ENCODE data around the gene MTOR.

The MTOR gene

DNA sequence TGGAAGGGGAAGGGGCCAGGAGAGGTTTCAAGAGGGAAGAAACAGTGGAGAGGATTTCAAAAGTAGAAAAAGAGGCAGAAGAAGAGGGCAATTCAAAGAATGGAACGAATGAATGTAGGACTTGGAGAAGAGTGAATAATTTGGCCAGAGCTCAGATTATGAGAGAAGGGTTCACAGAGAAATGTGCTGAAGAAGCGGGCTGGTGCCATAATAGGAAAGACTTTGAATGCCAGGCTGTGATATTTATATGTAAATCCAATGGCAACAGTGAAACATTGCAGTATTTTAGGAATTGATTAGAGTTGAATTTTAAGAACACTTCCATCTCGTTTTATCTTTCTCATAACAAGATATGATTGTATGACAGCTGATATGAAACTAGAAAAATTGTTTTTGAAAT, 109.2 kb downstream of the MTOR start:
- in situ Hi-C loops (cut with MboI; ENCODE audit: low sequenced_read_pairs): no loop called here

- in situ Hi-C loops (cut with MboI; ENCODE audit: low sequenced_read_pairs): no loop called here
These were observed 109.6 kb downstream of the MTOR start for GRCh38 chr1:11152755-11153154.

DNA sequence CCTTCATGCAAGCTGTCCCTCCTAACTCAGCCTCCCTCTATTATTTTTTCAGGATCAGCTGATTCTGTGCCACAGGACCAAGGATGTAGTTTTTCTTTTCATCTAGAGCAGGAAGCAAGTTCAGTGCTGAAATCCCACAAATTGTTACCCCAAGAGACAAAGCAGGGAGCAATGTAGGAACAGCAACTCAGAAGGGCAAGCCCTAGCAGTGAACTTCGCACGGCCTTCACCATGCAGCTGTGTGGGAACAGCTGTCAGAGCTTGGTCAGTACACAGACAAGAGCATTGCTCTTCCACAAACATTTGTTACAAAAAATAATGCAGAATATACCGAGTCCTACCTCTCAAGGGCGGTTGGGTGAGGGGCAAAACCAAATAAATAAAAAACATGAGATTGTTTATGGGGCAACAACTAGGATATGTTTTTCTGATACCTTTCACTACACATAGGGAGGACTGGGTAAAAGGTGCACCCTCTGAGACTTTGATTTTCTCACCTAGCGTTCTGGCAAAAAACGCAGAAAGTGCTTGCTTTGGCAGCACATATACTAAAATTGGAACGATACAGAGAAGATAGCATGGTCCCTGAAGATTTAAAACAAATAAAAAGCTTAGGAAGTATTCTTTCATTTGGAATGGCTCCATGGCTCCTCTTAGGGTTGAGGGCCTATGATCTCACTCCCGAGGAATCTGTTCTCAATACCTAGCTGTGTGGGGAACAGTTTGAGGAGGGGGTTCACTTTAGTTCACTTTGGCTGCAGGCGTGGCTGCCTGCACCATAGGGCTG, 110.3 kb downstream of the MTOR start:
- in situ Hi-C loops (cut with MboI; ENCODE audit: low sequenced_read_pairs): no loop called here

- in situ Hi-C loops (cut with MboI; ENCODE audit: low sequenced_read_pairs): no loop called here
These were observed 111.2 kb downstream of the MTOR start for GRCh38 chr1:11151114-11151513.

DNA sequence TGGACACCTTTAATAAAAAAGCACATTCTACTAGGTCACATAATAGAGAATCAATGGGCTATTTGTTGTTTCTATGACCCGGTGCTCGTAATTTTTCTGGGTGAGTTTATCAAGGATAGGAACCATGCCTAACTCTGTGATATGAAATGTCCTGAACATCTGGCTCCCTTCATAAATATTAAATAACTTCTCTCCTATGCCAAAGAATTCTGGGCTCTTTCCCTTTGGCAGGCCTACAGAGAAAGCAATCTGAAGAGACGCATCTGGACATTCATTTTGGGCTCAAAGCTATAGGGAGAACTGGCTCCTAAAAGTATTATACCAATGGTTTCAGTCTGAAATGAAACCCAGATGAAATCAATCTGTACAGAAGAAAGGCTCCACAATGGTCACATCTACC, 112.0 kb downstream of the MTOR start:
- in situ Hi-C loops (cut with MboI; ENCODE audit: low sequenced_read_pairs): no loop called here

DNA sequence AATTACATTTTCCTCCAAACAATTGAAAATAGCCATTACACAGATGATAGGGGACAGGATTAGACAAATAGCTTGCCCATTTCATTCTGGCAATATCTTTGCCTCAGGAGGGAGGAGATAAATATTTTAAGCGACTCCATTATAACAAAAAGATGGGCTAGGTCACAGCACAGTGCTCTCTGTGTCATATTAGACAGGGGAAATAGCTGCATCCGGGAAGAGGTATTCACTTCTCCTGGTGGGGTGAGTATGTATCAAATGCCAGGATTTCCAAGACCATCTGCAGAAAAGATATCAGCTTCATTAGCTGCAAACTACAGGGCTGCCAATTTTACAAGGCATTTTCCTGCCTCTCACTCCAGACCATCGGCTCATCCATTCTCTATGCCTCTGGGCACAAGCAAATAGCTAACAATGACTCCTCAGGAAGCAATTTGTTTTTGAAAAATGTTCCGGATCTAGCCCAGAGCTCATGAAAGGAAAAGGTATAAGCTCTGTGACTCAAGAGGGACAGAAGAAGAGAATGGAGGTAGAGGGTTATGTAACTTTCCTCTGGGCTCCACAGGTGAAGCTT, 115.1 kb downstream of the MTOR start:
- in situ Hi-C loops (cut with MboI; ENCODE audit: low sequenced_read_pairs): no loop called here

DNA sequence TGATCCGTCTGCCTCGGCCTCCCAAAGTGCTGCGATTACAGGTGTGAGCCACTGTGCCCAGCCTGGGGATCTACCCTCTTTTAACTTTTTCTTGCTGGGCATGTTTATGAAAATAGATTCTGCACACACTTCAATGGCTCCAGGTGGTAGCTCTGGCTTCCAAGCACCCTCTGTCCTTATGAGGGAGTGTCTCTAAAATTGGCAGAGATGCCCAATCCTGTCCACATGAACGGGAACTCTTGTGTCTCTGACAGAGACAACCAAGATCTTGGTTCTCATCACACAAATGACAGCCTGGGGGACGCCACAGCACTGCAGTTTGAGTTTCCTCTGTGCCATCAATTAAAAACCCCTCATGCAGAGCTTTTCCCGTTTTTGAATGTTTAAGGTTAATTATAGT, 116.6 kb downstream of the MTOR start:
- in situ Hi-C loops (cut with MboI; ENCODE audit: low sequenced_read_pairs): no loop called here

GRCh38 chr1:11144570-11145256, 117.6 kb downstream of the MTOR start:
- in situ Hi-C loops (cut with MboI; ENCODE audit: low sequenced_read_pairs): no loop called here

GRCh38 chr1:11143907-11144306, 118.4 kb downstream of the MTOR start:
- in situ Hi-C loops (cut with MboI; ENCODE audit: low sequenced_read_pairs): no loop called here

DNA sequence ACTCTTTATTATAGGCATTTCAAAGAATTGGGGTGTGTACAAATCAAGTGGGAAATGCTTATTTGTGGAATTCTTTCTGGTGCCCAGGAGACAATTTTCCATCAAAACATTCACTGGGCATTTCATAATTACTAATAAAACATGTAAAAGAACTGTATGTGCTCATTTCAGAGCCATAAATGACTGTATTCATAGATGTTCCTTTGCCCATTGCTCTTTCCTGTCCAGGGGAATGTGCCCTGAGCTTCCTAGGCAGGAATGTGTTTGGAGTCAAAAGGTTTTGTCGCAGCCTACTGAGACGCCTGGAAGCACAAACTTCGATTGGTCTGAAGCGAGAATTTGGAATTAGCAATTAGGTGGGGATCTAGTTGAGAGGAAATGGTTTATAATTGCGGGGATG, 119.0 kb downstream of the MTOR start:
- in situ Hi-C loops (cut with MboI; ENCODE audit: low sequenced_read_pairs): no loop called here

DNA sequence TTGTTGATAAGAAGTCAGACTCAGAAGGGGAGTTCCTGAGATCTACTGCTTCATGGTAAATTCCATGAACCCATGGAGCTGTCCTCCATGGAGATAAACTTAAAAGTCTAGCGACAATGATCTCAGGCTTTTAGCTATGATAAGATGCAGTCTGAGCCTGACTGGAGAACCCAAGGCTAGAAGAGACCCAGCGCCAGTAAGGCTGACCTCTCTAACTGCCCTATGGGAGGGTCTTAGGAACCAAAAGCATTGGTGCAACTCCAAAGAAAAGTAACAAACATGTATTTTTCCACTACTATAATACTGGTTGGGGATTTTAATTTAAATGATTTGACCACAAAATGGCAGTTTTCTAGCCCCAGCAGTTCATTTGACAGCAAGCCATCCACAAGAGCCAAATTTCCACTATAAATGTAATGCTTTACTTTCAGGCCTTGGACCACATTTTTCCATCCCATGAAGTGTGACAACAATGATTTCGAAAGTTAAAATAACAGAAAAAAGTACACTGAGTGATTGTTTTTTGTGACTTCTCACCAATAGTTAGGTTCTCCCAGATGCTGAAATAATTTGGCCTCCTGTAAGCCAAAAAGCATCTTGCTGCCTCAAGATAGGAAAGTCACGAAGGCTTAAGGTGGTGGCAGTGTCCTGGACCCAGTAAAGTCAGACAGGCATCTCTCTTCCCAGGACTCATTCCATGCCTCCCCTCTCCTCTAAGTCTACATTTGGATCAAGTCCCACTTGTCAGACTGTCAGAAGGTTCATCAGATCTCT, 119.5 kb downstream of the MTOR start:
- in situ Hi-C loops (cut with MboI; ENCODE audit: low sequenced_read_pairs): no loop called here

GRCh38 chr1:11138952-11139351, 123.4 kb downstream of the MTOR start:
- in situ Hi-C loops (cut with MboI; ENCODE audit: low sequenced_read_pairs): no loop called here

DNA sequence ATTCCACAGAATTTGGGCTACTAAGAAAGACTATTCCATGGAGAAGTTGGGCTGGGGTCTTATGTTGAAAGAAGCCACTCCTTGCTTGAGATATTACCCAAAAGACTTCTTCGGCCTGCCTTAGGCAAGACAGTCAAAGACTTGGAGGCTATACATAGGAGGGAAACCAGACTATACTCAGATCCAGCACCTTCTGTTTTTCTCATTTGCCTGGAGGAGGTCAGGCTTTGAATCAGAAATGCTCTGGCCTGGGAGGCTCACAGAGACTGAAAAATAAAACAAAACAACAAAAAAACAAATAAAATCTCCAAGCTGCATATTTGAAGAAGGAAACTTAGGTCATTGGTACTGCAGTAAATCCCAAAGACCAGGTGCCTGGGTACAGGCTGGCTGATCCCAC, 124.3 kb downstream of the MTOR start:
- in situ Hi-C loops (cut with MboI; ENCODE audit: low sequenced_read_pairs): no loop called here

DNA sequence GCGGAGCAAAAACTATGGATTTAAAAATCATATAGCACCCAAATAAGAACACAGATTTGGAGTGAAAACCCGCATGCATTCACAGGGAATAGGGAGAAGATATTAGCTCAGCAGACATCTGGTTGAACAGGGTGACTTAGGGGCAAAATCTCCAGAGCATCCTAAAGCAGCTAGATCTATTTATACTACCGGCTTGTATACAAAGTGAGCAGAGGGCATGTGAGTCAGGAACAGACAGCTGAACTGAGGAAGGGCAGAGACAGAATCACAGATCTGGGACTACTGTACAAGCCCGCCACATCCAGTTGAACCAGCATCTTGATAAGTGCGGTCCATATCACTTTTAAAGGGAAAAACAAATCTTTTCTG, 127.5 kb downstream of the MTOR start:
- in situ Hi-C loops (cut with MboI; ENCODE audit: low sequenced_read_pairs): no loop called here

DNA sequence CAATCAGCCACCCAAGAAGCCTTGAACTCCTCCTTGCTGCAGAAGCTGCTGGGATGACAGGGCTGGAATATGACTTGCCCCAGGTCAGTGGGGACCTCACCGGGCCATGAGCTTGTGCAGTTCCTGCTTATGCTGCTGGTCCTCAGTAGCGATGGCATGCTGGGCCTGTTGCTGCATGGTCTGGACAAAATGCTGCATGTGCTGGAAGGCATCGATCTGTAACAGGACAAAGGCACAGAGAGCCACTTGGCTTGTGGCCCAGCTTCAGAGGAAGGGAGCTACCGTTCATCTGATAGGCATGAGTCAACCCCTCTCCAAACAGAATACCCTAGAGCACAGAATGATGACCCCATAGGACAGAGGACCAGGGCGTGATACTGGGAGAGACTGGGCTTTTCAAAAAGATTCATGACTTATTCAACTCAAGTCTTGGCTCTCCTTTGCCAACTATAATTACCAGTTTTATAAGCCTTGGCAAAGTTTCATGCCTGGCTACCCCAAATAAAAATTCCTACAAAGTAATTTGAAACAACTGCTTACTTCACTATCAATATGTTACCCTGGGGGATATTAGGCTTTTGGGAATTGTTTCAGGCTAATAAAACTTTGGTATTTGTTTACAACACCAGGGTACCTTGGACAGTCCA, 128.0 kb downstream of the MTOR start:
- in situ Hi-C loops (cut with MboI; ENCODE audit: low sequenced_read_pairs): no loop called here

GRCh38 chr1:11132563-11133293, 129.6 kb downstream of the MTOR start:
- in situ Hi-C loops (cut with MboI; ENCODE audit: low sequenced_read_pairs): no loop called here

DNA sequence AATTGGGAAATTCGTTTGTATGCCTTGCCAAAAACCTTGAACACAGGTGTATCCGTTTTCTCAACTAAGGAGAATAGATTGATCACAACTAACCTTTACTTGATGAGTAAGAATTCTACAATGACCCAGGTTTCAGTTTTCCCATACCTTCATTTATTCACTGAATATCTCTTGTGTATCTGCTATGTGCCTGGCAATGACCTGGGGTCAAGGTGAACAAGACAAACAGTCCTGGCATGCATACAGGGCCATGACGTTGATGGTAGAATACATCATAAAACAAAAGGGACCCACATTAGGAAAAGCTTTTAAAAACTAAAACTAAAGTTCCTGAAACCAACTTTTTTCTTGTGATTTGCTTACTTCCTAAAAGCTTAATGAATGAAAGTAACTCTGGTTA, 130.5 kb downstream of the MTOR start:
- in situ Hi-C loops (cut with MboI; ENCODE audit: low sequenced_read_pairs): no loop called here

GRCh38 chr1:11130406-11130805, 131.9 kb downstream of the MTOR start:
- in situ Hi-C loops (cut with MboI; ENCODE audit: low sequenced_read_pairs): no loop called here

DNA sequence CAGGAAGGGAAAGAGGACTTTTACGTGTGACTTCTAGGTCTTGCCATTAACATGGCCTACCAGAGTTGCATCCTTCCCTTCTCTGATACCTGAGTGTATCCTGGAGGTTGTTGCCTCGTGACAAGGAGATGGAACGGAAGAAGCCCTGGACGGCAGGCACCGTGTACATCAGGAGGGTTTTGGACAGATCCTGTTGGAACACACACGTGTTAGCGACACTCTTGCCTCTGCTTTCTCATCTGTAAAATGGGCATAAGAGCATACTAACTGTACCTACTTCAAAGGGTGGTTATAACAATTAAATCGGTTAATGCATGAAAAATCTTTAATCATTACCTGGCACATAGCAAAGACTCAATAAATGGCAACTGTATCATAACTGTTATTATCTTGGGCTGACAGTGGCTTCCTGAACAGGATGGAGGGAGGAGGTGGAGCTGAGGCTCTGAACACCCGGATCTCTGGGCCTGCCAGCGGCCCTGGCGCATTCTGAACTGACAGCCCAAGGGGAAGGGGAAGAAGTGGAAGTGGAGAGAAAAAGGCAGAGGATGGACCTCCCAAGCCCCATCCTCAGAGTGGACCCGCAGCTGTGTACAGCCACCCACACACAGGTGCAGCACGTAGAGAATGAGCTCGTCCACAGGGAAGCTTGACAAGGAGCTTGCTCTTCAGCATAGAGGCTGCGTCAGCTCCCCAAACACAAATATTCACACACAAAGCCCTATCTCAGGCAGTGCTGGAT, 132.5 kb downstream of the MTOR start:
- in situ Hi-C loops (cut with MboI; ENCODE audit: low sequenced_read_pairs): no loop called here

DNA sequence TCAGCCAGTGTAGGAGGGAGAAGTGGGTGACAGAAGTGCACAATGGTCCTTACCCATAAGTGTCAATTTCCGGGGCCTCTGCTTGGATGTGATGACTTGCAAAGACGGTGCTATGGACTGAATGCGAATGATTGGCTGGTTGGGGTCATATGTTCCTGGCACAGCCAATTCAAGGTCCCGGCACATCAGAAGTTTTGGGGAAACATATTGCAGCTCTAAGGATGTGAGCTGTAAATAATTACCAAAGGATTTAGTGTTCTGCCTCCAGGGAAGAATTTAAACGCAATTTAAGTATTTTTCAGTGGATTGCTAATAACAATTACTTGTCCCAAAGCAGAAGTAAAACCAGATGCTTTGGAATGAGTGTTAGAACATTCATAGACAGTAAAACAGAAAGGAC, 135.8 kb downstream of the MTOR start:
- in situ Hi-C loops (cut with MboI; ENCODE audit: low sequenced_read_pairs): no loop called here
